D341Med (cell line): ENCODE data around the gene NFU1.

ENCODE experiments used
- DNase-seq: peaks from one replicate; pipeline ENCODE4 v3.0.0; 2012; ENCODE audit warnings: low spot score

Gene NFU1

GRCh38 chr2:69436938-69437750, at the start of gene NFU1:
TSS of gene NFU1 (minus strand) at chr2:69437435. CDS start at chr2:69437422, 13 bp downstream.
- peak; percentile 97 for DNase-seq

- DNase-seq = no peak
These were observed 46.5 kb upstream of the NFU1 start for GRCh38 chr2:69483696-69484095.

- no peak for DNase-seq
These were observed 45.8 kb upstream of the NFU1 start for GRCh38 chr2:69483024-69483423.

GRCh38 chr2:69482471-69482870, 45.2 kb upstream of the NFU1 start:
- DNase-seq = no peak

- no peak for DNase-seq
These were observed 44.2 kb upstream of the NFU1 start for GRCh38 chr2:69481421-69481820.

GRCh38 chr2:69477627-69478026, 40.4 kb upstream of the NFU1 start:
- no peak for DNase-seq

GRCh38 chr2:69474688-69475087, 37.5 kb upstream of the NFU1 start:
- DNase-seq = no peak

- no peak for DNase-seq
These were observed 34.6 kb upstream of the NFU1 start for GRCh38 chr2:69471793-69472192.

GRCh38 chr2:69470911-69471310, 33.7 kb upstream of the NFU1 start:
- DNase-seq = no peak

GRCh38 chr2:69469784-69470183, 32.5 kb upstream of the NFU1 start:
- no peak for DNase-seq

GRCh38 chr2:69469375-69469774, 32.1 kb upstream of the NFU1 start:
- no peak for DNase-seq

GRCh38 chr2:69466728-69467127, 29.5 kb upstream of the NFU1 start:
- DNase-seq = no peak

- no peak for DNase-seq
These were observed 28.6 kb upstream of the NFU1 start for GRCh38 chr2:69465513-69466456.

GRCh38 chr2:69464575-69464974, 27.3 kb upstream of the NFU1 start:
- DNase-seq = no peak

GRCh38 chr2:69462780-69463179, 25.5 kb upstream of the NFU1 start:
- DNase-seq = no peak

- DNase-seq = no peak
These were observed 24.2 kb upstream of the NFU1 start for GRCh38 chr2:69461404-69461803.

GRCh38 chr2:69459936-69460335, 22.7 kb upstream of the NFU1 start:
- no peak for DNase-seq

GRCh38 chr2:69456950-69457445, 19.8 kb upstream of the NFU1 start:
- DNase-seq = no peak

- no peak for DNase-seq
These were observed 18.9 kb upstream of the NFU1 start for GRCh38 chr2:69456154-69456553.

- no peak for DNase-seq
These were observed 17.7 kb upstream of the NFU1 start for GRCh38 chr2:69454976-69455375.

- DNase-seq = no peak
These were observed 16.4 kb upstream of the NFU1 start for GRCh38 chr2:69453475-69454129.

GRCh38 chr2:69452687-69453086, 15.5 kb upstream of the NFU1 start:
- no peak for DNase-seq
